GM19324 (cell line): ENCODE results near the gene RPL19.

ENCODE experiments used
- ATAC-seq: cut with Tn5 transposase; IDR thresholded peaks from one replicate; pipeline ENCODE4 v1.9.1; 2021; ENCODE audit warnings: mild to moderate bottlenecking, moderate library complexity; ENCODE audit not compliant: unreplicated experiment, low FRiP score

Gene RPL19

DNA sequence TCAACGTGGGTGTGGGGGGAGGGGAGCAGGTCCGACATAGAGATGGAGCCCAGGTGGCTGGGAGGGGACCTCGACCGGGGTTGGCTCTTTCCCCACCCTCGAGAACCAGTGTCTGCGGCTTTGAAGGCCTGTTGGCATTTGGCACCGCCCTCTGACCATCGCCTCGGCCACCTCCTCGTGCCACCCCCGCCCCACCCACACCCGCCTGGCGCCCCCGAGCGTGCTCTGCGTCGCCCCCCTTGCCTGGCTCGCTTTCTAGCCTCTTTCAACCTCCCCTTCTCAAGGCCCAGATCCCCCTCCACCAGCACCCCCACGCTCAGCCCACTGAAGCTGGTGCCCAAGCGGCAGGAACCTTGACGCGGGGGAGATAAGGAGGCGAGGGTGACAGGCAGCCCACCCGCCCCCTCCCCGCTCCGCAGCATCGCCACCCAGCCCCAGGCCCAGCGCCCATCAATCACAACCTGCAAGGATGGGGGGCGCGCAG lies 3.2 kb upstream of the RPL19 start:
- no peak for ATAC-seq

DNA sequence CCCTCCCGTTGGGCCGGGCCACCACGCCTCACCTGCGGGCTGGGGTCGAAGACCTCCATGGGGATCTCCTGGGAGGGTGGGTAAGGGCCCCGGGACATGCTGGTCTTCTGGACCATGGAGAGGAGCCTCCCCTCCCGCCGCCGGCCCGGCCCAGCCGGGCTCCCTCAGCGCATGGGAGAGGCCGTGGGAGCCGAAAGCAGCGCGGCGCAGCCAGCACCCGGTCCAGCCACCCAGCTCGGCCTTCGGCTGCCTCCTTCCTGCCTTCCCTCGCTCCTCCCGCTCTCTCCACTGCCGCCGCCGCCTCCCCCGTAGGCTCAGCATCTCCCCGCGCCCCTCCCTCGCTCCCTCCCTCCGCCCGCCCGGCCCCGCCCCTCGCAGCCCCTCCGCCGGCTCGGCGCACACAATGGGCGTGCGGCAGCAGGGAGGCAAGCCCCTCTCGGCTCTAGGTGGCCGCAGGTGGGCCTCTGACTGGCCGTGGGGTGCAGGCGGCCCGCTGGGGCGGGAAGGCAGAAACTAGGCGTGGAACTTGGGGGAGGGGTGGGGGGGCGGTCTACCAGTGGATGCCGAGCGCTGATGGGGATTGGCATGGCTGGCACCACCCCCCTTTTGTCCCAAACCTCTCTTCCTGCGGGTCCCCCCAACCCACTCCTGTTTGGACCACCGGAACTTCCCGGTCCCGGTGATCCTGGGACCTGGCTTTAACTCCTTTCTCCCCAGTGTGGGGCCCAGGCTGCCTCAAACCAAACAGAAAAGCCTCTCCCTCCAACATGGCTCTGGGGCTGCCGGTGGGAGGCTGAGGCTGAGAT lies 2.5 kb upstream of the RPL19 start, which contains the start of gene CACNB1:
TSS of gene CACNB1 (minus strand) at position 290 of the 806 bp plus-strand sequence. CDS start at position 116, 174 bp downstream.
- ATAC-seq: no peak

DNA sequence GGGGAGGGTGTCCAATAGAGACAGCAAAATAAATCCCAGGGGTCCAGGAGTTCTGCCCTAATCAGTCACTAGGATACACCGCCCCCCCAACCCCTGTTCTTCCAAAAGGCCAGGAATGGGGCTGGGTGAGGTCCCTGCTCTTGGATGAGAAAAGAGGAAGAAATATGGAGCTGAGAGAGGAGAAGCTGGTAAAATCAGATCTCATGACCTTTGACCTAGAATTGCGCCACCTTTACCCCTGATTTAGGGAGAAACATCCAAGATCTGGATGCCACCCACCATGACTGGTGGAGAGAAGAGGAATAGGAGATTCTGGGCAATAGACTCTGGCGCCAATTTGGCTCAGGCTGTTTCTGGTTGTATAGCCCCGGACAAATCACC lies 1.9 kb upstream of the RPL19 start:
- ATAC-seq: no peak

DNA sequence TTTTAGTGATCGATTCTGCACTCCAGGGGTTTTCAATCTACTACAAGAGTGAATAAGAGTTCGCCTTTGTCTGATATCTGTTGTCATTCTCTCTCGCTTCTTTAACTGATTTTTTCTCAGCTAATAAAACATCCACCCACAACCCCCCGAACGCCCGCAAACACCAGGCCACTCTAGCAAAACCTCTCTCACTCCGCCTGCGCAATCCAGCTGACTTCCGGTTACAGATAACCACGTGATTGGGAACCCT lies 338 bp upstream of the RPL19 start:
- ATAC-seq: peak; percentile 64

GRCh38 chr17:39200957-39201510 lies 951 bp downstream of the RPL19 start:
- no peak for ATAC-seq

GRCh38 chr17:39204245-39204644 lies 4.2 kb downstream of the RPL19 start:
- ATAC-seq: no peak

- no peak for ATAC-seq
Observed at GRCh38 chr17:39205112-39205526, 5.0 kb downstream of the RPL19 start.

DNA sequence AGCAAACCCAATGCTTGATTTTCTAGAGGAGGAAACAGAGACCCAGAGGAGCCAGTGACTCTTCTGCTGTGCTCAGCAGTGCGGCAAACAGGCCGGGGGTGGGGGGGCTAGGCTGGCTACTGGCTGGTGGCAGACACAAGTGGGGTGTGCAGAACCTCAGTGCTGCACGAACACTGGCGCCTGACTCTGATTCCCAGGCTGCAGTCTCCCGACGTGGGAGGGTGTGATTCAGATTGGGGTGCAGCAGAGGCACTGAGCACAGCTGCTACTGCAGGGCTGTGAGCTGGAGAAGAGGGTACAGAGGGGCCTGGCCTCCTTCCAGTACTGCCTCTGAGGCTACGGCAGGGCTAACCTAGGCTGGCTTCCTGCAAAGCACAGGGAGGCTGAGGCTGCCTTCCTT lies 8.1 kb downstream of the RPL19 start:
- no peak for ATAC-seq

DNA sequence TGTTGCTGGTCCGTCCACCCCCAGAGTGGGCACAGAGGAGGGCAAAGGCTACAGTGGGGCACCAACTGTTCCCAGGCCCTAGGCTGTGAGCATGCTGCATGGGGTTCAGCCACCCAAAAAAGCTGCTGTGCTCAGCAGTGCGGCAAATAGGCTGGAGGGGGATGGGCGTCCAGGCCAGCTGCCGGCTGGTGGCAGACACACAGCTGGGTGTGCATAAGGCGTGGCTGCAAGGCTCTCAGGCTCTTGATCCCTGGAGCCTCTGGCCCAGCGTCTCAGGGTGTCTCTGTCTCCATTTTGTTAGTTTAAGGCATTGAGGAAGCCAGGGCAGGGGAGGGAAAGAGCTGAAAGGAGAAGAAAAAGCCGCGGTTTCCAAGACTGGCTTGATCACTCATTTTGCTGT lies 8.8 kb downstream of the RPL19 start:
- ATAC-seq: no peak

DNA sequence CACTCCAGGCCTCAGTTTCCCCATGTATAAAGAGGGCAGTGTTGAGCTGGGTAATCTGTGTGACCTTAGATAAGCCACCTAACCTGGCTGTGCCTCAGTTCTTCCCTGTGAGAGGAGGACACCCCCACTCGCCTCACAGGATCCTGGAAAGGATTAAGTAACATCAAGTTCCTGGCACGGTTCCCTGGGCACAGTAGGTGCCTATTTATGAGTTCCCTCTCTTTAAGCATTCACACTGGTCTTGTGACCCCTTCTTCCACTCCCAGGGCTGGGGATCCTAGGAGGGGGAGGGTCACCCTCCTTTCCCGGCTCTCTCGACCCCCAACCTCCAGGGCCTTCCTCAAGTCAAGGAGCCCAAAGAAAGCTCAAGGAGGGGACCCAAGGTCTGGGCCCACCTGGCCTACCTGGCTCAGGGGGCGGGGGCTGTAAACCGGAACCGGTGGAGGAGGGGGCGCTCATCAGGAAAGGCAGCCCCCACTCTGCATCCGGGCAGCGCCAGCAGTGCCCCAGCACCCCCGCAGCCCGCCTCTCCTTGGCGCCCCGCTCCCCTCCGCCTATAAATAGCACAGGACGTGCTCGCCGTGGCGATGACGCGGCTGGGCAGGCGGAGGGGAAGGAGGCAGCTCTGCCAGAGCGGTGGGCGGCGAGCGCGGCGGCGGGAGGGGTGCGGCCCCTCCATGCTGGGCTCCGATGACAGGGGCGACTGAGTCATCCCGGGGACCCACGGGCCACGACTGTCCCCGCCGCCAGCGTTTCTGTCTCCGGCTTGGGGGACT lies 9.4 kb downstream of the RPL19 start:
- ATAC-seq: no peak

DNA sequence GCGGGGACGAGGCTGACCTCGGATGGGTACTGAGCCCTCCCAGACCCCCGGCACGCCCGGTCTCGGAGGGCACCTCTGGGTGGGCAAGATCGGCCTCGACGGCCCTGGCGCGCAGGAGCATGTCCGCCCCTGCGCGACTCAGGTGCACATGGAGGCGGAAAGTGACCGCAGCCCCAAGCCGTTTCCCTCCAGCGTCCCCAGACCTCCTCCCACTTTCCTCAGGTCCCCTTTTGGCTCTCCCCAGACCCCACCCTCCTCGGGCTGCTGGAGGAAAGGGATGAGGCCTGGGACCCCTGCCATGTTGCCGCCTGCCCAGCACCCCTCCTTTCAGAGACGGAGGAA lies 10.0 kb downstream of the RPL19 start:
- no peak for ATAC-seq

DNA sequence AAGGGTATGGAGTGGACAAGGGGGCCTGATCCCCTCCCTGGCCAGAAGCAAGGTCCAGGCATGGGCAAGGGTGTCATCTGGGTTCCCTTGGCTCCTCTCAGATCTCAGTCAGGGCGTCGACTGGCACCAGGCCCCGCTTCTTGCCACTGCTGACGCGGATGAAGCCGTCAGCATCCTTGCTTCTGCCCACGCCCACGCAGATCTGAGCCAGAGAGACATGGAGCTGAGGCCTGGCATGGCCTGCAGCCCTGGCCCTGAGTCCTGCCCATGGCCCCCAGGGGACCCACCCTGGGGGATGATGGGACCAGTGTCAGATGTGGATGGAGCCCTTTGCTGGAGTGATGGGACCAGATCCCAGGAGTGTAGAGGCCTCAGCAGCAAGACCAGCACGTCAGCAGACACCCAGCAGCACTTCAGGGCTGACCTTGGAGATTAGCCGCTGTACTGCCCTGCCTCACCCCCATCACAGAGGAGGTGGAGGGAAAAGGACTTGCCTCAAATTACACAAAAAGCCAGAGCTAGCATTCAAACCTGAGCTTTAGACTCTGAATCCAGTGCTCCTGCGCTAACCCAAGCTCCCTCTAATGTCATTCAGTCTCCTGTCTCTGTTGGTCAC lies 12.2 kb downstream of the RPL19 start:
- no peak for ATAC-seq

- no peak for ATAC-seq
Observed at GRCh38 chr17:39212841-39213480, 12.9 kb downstream of the RPL19 start.

DNA sequence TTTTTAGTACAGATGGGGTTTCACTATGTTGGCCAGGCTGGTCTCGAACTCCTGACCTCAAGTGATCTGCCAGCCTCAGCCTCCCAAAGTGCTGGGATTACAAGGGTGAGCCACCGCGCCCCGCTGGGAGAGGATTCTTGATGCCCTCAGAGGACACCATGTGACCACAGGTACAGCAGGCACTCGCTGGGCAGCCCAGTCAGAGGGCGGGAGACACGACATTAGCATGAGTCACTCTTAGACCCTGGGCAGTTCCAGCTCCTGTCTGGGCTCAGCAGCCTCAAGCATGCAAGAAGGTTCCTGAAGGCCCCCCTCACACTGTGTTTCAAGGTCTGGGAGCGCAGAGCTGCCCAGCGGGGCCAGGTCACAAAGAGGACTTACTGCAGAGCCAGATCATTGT lies 13.8 kb downstream of the RPL19 start:
- no peak for ATAC-seq

DNA sequence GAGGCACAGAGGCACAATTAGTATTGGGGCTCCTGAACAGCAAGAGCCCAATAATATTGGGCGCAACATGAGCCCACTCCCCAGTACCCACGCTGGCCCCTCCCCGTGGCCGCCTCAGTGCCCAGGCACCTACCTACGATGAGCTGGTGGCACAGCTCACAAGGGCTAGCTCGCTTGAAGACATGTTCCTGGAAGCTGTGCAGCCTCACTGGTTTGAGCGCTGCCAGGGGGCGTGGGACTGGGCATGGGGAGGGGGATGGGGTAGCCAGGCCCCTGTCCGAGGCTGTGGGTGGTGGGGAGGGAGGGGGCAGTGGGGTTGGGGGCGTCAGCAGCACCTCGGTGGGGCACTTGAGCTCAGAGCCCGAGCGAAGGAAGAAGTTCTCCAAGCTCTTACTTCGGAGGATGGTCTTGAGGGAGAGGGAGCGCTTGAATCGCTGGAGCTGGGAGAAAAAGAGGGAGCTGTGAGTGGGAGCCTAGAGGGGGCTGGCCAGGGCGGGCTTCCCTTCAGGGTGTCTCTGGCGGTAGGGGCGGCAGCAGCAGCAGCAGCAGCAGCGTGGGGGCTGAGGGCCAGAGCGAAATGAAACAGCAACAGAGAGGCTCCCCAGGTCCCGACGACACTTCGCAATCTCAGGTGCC lies 17.8 kb downstream of the RPL19 start:
- no peak for ATAC-seq

DNA sequence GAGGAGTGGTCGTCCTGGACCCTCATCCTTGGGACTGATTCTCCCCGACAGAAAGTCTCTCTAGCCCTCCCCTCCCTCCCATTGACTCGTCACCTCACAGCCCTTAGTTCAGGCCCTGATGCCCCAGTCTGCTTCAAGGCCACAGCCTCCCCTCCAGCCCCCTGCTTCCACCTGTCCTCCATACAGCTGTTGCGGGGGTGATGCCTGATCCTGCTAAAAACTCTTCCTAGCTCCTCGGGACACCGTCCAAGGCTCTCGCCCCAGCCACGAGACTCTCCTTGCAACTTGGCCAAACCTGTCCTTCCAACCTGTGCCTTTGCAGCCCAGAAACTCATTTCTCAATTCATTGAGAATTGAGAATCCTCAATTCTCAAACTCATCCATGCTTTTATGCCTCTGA lies 18.8 kb downstream of the RPL19 start:
- ATAC-seq: no peak

GRCh38 chr17:39219647-39220154 lies 19.6 kb downstream of the RPL19 start:
- ATAC-seq: no peak

- ATAC-seq: no peak
Observed at GRCh38 chr17:39221572-39221971, 21.5 kb downstream of the RPL19 start.

GRCh38 chr17:39222151-39222550 lies 22.1 kb downstream of the RPL19 start:
- no peak for ATAC-seq
